ENCODE measurements around the gene MVB12B. TPM values are rescaled to one million over a fixed set of nuclear protein-coding genes. Genes with fewer than 3 reads are reported as not detected.
A peak's percentile ranks its signal among the peaks of the same experiment; 100 is the strongest.

Gene MVB12B, protein sequence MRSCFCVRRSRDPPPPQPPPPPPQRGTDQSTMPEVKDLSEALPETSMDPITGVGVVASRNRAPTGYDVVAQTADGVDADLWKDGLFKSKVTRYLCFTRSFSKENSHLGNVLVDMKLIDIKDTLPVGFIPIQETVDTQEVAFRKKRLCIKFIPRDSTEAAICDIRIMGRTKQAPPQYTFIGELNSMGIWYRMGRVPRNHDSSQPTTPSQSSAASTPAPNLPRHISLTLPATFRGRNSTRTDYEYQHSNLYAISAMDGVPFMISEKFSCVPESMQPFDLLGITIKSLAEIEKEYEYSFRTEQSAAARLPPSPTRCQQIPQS
- 4.9 to 5.7 TPM (median 5.5 TPM) in 3 replicates for total RNA-seq (2021)
- percentile 46 among the genes with signal in this experiment for Bru-seq, nascent RNA
- long read RNA-seq, experiment 1, full-length matches to known transcripts: 10 of 18 reads
- long read RNA-seq, experiment 1, partial matches to known transcripts: 1 of 18 reads
- long read RNA-seq, experiment 1, other reads (novel, unspliced or antisense): 7 of 18 reads
- long read RNA-seq, experiment 2, full-length matches to known transcripts: 4 of 11 reads
- long read RNA-seq, experiment 2, partial matches to known transcripts: 7 of 11 reads
- long read RNA-seq, experiment 2, other reads (novel, unspliced or antisense): 0 of 11 reads
- long read RNA-seq, experiment 3, partial matches to known transcripts: 0 of 2 reads
- long read RNA-seq, experiment 3, other reads (novel, unspliced or antisense): 2 of 2 reads

GRCh38 chr9:126326228-126327005 lies at the start of gene MVB12B:
Gene MVB12B, plus strand, starts transcription at chr9:126326829. Its CDS starts 101 bp downstream, at chr9:126326930.
- peak; percentile 49 for DNase-seq (ENCODE audit: low spot score)
- Mint-ChIP-seq H3K4me3 (peak within 1 kb of the TSS; percentile 72), H3K36me3 (peaks cover 5% of the 10 kb centered on the region), H3K9me3 (peaks cover 12% of the 10 kb centered on the region), H3K4me1 (peaks cover 12% of the 10 kb centered on the region), H3K27me3 (ENCODE audit: low read depth) (peaks cover 14% of the 10 kb centered on the region), H3K27ac (no peak within 1 kb of the TSS)
- ChIA-PET POLR2A (interaction anchor here (0.5 kb wide), 1 partner anchor 990 kb away, joined by 5 read pairs; no protein-coding TSS in a partner anchor), CTCF (interaction anchor here (0.5 to 2.4 kb wide), 9 partner anchors 8 to 377 kb away, joined by 3 to 14 read pairs (median 4); no protein-coding TSS in a partner anchor)
- peak; percentile 50 for ATAC-seq
- TF ChIP-seq GRHL2 (CRISPR knock-in tag; IDR thresholded peaks at IDR 0.05; ENCODE audit: insufficient replicate concordance, severe bottlenecking): no peak
- TF ChIP-seq ZBTB21 (CRISPR knock-in tag; IDR thresholded peaks at IDR 0.05; ENCODE audit: borderline replicate concordance): no peak
- no peak for TF ChIP-seq ZNF232 (CRISPR knock-in tag; IDR thresholded peaks at IDR 0.05)
- no peak for TF ChIP-seq RELA (CRISPR knock-in tag; IDR thresholded peaks at IDR 0.05; ENCODE audit: borderline replicate concordance)
- no peak for TF ChIP-seq ZNF138 (CRISPR knock-in tag; conservative IDR thresholded peaks at IDR 0.05)
- no peak for TF ChIP-seq NR1H2 (CRISPR knock-in tag; IDR thresholded peaks at IDR 0.05)
- TF ChIP-seq, protein P1, sequence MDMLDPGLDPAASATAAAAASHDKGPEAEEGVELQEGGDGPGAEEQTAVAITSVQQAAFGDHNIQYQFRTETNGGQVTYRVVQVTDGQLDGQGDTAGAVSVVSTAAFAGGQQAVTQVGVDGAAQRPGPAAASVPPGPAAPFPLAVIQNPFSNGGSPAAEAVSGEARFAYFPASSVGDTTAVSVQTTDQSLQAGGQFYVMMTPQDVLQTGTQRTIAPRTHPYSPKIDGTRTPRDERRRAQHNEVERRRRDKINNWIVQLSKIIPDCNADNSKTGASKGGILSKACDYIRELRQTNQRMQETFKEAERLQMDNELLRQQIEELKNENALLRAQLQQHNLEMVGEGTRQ (CRISPR knock-in tag; IDR thresholded peaks at IDR 0.05): no peak
- TF ChIP-seq SMAD4 (CRISPR knock-in tag; IDR thresholded peaks at IDR 0.05): no peak
- no peak for TF ChIP-seq NFYB (CRISPR knock-in tag; conservative IDR thresholded peaks at IDR 0.05; ENCODE audit: low read depth)
- TF ChIP-seq CREB1 (CRISPR knock-in tag; IDR thresholded peaks at IDR 0.05): no peak
- TF ChIP-seq FOXP1 (CRISPR knock-in tag; IDR thresholded peaks at IDR 0.05; ENCODE audit: borderline replicate concordance): no peak
- TF ChIP-seq, protein P2, sequence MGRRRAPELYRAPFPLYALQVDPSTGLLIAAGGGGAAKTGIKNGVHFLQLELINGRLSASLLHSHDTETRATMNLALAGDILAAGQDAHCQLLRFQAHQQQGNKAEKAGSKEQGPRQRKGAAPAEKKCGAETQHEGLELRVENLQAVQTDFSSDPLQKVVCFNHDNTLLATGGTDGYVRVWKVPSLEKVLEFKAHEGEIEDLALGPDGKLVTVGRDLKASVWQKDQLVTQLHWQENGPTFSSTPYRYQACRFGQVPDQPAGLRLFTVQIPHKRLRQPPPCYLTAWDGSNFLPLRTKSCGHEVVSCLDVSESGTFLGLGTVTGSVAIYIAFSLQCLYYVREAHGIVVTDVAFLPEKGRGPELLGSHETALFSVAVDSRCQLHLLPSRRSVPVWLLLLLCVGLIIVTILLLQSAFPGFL (CRISPR knock-in tag; IDR thresholded peaks at IDR 0.05; ENCODE audit: borderline replicate concordance): no peak
- no peak for TF ChIP-seq CDX4 (CRISPR knock-in tag; IDR thresholded peaks at IDR 0.05; ENCODE audit: borderline replicate concordance)
- TF ChIP-seq CBFB (CRISPR knock-in tag; IDR thresholded peaks at IDR 0.05; ENCODE audit: low read depth): no peak
- TF ChIP-seq HMGA2 (CRISPR knock-in tag; IDR thresholded peaks at IDR 0.05): no peak
- no peak for TF ChIP-seq GABPB1 (CRISPR knock-in tag; IDR thresholded peaks at IDR 0.05)

GRCh38 chr9:126283799-126284465 lies 42.7 kb upstream of the MVB12B start:
- POLR2A ChIA-PET: no interaction called here
- Mint-ChIP-seq H3K27ac (no peak overlapping the region), H3K9me3 (peaks cover 15% of the 10 kb centered on the region), H3K27me3 (ENCODE audit: low read depth) (no peaks in the 10 kb centered on the region), H3K4me1 (peaks cover 7% of the 10 kb centered on the region; the same call in 1 of the 2 replicates), H3K4me3 (no peak overlapping the region), H3K36me3 (0 out of 2 replicates have a peak, but pooled peaks cover 2% of the 10 kb centered on the region)
- CTCF ChIA-PET: no interaction called here
- DNase-seq (ENCODE audit: low spot score) (no peak), ATAC-seq (no peak)
- no peak for TF ChIP-seq ZNF317 (CRISPR knock-in tag; IDR thresholded peaks at IDR 0.05; ENCODE audit: borderline replicate concordance, low read depth)
- no peak for TF ChIP-seq FOXP4 (CRISPR knock-in tag; IDR thresholded peaks at IDR 0.05)
- TF ChIP-seq NR2C2 (CRISPR knock-in tag; IDR thresholded peaks at IDR 0.05): no peak
- no peak for TF ChIP-seq AR (CRISPR knock-in tag; IDR thresholded peaks at IDR 0.05)
- TF ChIP-seq ZNF671 (CRISPR knock-in tag; IDR thresholded peaks at IDR 0.05): no peak

Measured in WTC11 (cell line).